GM19238 (cell line): ENCODE data around the gene CTSZ.
"Not testable (repeated sequence)": the region's sequence is repeated elsewhere in the genome, so short reads cannot be mapped to it uniquely, and the experiment has no call there.

ENCODE experiments used
- DNase-seq: peaks from one replicate; pipeline ENCODE4 v3.0.0; 2011; ENCODE audit warnings: low spot score; ENCODE audit not compliant: insufficient read length

CTSZ gene

GRCh38 chr20:59006864-59007664 lies at the start of gene CTSZ:
Gene CTSZ, minus strand, starts transcription at chr20:59007254. Its CDS starts 126 bp downstream, at chr20:59007128.
- peak; percentile 60 for DNase-seq

GRCh38 chr20:59055302-59055701 lies 48.2 kb upstream of the CTSZ start:
- no peak for DNase-seq

- DNase-seq, result no peak
Observed at GRCh38 chr20:59051666-59052185, 44.7 kb upstream of the CTSZ start.

- DNase-seq, result no peak
Observed at GRCh38 chr20:59050437-59050836, 43.4 kb upstream of the CTSZ start.

GRCh38 chr20:59048681-59049030 lies 41.6 kb upstream of the CTSZ start:
- no peak for DNase-seq

- DNase-seq, result no peak
Observed at GRCh38 chr20:59047938-59048680, 41.1 kb upstream of the CTSZ start.

DNA sequence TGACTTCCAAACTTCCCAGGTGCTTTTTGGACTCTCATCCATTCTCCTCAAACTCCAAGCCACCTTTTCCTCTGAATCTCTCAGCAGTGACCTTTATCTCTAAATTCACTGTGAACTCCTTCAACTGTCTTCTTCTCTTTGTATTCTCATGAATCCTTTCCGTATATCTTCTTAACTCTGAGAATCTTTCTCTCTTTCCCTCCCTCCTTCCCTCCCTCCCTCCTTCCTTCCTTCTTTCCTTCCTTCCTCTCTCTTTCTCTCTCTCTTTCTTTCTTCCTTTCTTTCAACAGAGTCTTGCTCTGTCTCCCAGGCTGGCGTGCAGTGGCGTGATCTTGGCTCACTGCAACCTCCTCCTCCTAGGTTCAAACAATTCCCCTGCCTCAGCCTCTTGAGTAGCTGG lies 39.8 kb upstream of the CTSZ start:
- no peak for DNase-seq

GRCh38 chr20:59044796-59045195 lies 37.7 kb upstream of the CTSZ start:
- DNase-seq, result no peak

DNA sequence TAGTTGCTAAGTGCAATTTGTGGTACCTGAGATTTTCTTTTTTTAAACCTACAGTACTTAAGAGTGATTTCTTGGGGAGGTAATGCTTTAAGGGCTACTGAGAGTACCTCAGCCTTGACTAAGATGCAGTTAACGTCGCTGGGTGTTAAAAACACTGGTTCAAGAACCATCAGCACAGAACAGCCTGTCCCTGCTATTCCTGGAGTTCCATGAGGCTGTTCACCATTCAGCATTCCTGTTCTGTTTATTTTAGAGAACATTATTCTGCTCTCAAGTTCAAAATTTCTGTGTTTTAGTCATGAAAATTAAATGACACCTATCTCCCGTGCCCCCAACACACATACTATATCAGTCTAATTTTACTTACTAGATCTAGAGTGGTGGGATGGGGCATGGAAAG lies 37.2 kb upstream of the CTSZ start:
- no peak for DNase-seq

- DNase-seq, result no peak
Observed at GRCh38 chr20:59043698-59044097, 36.6 kb upstream of the CTSZ start.

DNA sequence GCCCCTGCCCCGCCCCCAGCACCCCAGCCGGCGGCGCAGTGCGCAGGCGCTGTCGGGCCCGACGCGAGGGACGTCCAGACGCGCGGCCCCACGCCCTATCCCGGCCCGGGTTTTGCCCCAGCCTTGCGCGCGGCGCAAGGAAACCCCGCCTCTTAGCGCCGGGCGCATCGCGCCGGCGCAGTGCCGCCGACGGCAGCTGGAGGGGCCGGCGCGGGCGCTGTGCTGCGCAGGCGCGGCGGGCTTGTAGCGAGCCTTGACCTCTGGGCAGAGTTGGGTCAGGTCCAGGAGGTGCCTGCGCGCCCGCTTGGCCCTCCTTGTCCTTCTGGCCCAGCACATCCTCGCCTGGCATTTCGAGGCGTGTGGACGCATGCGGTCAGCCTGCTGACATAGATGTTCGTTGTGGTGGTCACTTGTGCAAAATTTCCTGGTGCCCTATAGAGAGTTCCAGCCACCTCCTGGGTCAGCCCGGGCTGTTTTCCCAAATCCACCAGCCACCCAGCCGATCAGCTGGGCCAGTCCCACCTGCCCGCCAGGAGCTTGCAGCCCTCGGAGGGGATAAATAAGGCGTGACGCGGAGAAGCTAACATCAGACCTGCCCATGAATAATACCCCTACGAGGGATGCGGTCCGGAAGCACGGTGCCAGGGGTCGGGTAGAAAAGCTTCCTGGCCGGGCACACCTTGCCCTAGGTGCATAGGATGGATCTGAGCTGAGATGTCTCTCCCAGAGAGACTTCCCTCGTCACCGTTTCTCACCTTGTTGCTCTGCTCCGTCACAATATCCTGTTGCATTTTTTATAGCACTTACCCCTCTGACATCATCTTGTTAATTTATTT lies 36.0 kb upstream of the CTSZ start:
- DNase-seq, result peak; percentile 96

DNA sequence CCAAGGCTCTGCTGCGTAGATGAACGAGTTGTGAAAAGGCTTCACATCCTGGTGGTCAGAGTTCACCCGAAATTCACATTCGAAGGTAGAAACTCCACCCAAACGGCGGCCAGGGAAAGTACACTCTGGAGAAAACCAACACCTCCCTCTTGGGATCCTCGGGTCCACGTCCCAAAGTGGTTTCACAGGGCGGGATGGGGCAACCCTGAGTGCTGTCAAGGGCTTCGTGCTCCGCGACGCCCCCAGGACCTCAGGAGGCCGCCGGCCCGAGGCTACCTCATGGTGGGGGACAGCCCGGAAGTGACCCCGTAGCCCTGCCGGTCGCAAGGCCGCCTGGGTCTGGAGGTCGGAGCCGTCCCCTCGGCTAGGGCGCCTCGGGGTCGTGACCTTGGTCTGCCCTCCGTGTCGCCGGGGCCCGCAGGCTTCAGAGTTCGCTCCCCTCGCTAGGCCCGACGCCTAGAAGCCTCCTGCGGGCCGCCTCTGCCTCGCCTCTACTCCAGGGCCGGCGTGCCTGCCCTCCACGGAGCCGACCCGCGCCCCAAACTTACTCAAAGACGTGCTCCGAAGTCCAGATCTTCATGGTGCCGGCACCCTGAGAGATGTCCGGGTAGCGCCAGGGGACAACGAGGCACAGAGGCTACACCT lies 35.2 kb upstream of the CTSZ start, which contains the start of gene PRELID3B:
Gene PRELID3B, minus strand, starts transcription at position 636 of the 645 bp plus-strand sequence. Its CDS starts 56 bp downstream, at position 580.
- peak; percentile 23 for DNase-seq

DNA sequence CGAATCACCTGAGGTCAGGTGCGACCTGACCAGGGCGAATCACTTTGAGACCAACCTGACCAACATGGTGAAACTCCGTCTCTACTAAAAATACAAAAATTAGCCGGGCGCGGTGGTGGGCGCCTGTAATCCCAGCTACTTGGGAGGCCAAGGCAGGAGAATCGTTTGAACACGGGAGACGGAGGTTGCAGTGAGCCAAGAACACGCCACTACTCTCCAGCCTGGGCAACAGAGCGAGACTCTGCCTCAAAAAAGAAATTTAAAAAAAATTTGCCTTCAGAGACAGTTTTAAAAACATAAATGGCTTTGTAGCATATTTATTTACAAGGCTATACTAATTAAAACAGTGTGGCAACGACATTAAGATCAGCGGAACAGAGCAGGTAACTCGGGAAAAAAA lies 34.4 kb upstream of the CTSZ start:
- DNase-seq, result not testable (repeated sequence)

GRCh38 chr20:59040667-59041066 lies 33.6 kb upstream of the CTSZ start:
- no peak for DNase-seq

DNA sequence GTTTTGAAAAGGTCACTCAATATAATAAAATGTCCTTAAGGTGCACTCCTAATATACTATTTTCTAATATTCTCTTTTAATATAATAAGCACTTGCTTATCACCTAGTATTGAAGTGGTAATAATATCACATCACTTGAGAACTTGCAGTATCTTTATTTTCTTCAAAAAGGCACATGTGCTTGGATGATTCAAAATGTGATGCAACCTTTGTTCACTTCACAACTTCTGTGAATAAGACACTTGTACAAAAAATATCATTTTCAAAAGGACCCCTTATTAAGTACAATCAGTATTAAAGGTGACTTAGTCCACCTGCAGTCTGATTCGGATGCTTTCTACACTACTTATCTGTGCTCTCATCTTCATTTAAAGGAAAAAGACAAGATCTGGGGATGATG lies 32.2 kb upstream of the CTSZ start:
- no peak for DNase-seq

DNA sequence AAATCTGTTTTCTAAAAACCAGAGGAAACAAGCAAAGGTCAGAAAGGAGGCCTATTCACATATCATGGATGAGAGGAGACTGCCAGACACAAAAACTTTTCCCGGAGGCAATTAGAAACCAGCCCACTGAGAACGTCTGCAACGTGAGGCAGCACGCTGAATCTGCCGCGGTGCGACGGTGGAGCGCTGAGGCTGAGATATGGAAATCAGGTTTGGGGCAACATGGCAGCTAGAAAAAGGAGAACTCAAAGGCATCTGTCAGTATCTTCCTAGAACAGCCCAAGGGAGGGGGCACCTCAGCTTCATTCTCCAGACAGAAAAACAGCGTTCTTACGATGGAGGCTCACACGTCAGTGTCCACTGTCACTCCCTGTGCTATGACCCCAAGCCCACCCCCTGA lies 30.3 kb upstream of the CTSZ start:
- no peak for DNase-seq

GRCh38 chr20:59035381-59035780 lies 28.3 kb upstream of the CTSZ start:
- no peak for DNase-seq

DNA sequence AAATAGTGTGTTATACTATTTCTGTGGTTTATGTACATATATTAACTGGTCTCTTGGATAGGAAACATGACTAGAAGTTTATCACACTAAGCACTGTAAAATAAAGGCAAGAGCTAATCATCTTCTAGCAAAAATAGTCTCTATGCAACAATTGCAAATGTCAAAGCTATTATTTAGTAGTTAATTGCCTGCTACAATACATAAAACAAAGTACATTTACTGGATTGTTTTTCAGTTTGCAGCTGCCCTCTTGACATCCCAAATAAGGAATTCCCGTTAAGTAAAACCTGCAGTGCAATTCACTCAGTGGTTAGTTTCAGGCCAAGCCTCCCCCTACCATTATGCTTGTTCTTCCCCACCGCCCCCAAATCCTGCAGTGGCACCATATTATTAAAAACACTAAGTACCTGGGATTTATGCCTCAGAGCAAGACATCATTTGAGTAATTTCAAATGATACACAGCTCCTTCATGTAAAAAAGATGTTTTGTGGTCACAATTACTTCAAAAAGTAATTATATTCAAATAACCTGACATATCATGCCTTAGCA lies 26.6 kb upstream of the CTSZ start:
- DNase-seq, result no peak

- DNase-seq, result no peak
Observed at GRCh38 chr20:59033093-59033492, 26.0 kb upstream of the CTSZ start.

GRCh38 chr20:59032713-59033059 lies 25.6 kb upstream of the CTSZ start:
- DNase-seq, result peak; percentile 26
